Measurements from ENCODE around the gene IPPK. TPM values are rescaled to one million over a fixed set of nuclear protein-coding genes. Genes with fewer than 3 reads are reported as not detected.

IPPK gene
- total RNA-seq (2021; fragmentation: NEBNext Ultra II Directional; extraction: Animal tissue kit (Norgen Biotek cat#: 25700)) (10.5 and 11.4 TPM in 2 replicates), polyA plus RNA-seq (2011; rRNA removed) (13.6 and 16.0 TPM in 2 replicates), polyA minus RNA-seq (2011; rRNA and poly(A)+ RNA removed) (38.5 and 39.0 TPM in 2 replicates)
- 13.7 TPM for polyA plus RNA-seq (2011; cell fraction: cytosol; rRNA removed)
- 20.8 TPM for polyA plus RNA-seq (2011; cell fraction: nucleus; rRNA removed)
- 8.4 to 11.4 TPM (median 9.9 TPM) in 4 replicates for polyA plus RNA-seq (2012, experiment 1 of 2)
- 4.4 TPM for polyA plus RNA-seq (2012, experiment 2 of 2)
- polyA plus RNA-seq (2013, experiment 1 of 2), result 5.3 TPM
- 4.4 TPM for polyA plus RNA-seq (2013, experiment 2 of 2)
- 11.1 TPM for polyA minus RNA-seq (2011; cell fraction: cytosol; rRNA and poly(A)+ RNA removed)
- 10.5 TPM for polyA minus RNA-seq (2011; cell fraction: nucleus; rRNA and poly(A)+ RNA removed)
- long read RNA-seq, experiment 1, full-length matches to known transcripts, result 1 of 5 reads
- long read RNA-seq, experiment 1, partial matches to known transcripts, result 3 of 5 reads
- long read RNA-seq, experiment 1, other reads (novel, unspliced or antisense), result 1 of 5 reads
- long read RNA-seq, experiment 2, result 0 reads

GRCh38 chr9:92669890-92670708 lies at the start of gene IPPK:
IPPK (minus strand) TSS chr9:92670131; CDS start chr9:92669988, 143 bp downstream.
- Histone ChIP-seq H2BK12ac (ENCODE audit: low read depth, low read length) (0 out of 2 replicates have a peak within 1 kb of the TSS, but pooled peaks have one; percentile 33), H2AK5ac (ENCODE audit: low read depth, low read length) (no peak within 1 kb of the TSS), H3K4me1 (replicated peaks in 1 of 4; ENCODE audit: control insufficient read depth in 3 of 4, insufficient read depth in 4 of 4, low read length in 3 of 4) (peaks cover 0 to 8% (median 3%) of the 10 kb centered on the region in 4 experiments; a peak in 5 of 7 replicates), H3K79me1 (ENCODE audit: low read depth, low read length) (peaks cover 15% of the 10 kb centered on the region), H3K18ac (ENCODE audit: extremely low read depth, low read length) (peak within 1 kb of the TSS; percentile 71), H4K20me1 (replicated peaks in 1 of 2; ENCODE audit: control insufficient read depth in 1 of 2, insufficient read depth in 2 of 2, low read length in 2 of 2) (peaks cover 3 to 18% of the 10 kb centered on the region in 2 experiments), H3K4ac (replicated peaks; ENCODE audit: insufficient read length, low read depth, low read length) (peak within 1 kb of the TSS; percentile 4), H3K14ac (ENCODE audit: insufficient read length) (no peak within 1 kb of the TSS), H3K27ac (ENCODE audit: low read depth, low read length) (peak within 1 kb of the TSS; percentile 43), H4K5ac (ENCODE audit: insufficient read length, low read depth, low read length) (peak within 1 kb of the TSS; percentile 79), H3K4me2 (ENCODE audit: insufficient read depth in 1 of 2, low read depth in 2 of 2, low read length in 2 of 2) (peak within 1 kb of the TSS; percentile 77 to 84), H3K9me3 (ENCODE audit: insufficient read depth in 2 of 2, low read depth in 1 of 2, low read length in 1 of 2) (no peaks in the 10 kb centered on the region), H3K9ac (replicated peaks in 1 of 4; ENCODE audit: extremely low read depth in 1 of 4, low read depth in 3 of 4, low read length in 3 of 4) (peak within 1 kb of the TSS; percentile 44 to 97 (median 80)), H3K4me3 (ENCODE audit: extremely low read depth in 1 of 4, insufficient read depth in 2 of 4, low read depth in 3 of 4, low read length in 4 of 4) (peak within 1 kb of the TSS; percentile 79 to 100 (median 99)), H2BK15ac (ENCODE audit: low read length) (no peak within 1 kb of the TSS), H2BK20ac (ENCODE audit: low read length) (no peak within 1 kb of the TSS), H3K27me3 (replicated peaks in 1 of 4; ENCODE audit: control insufficient read depth in 3 of 4, extremely low read depth in 1 of 4, insufficient read depth in 3 of 4, low read length in 3 of 4) (no peaks in the 10 kb centered on the region), H3K23ac (ENCODE audit: insufficient read length) (no peak within 1 kb of the TSS), H2AFZ (ENCODE audit: low read length) (peak within 1 kb of the TSS; percentile 60; the same call in 1 of the 2 replicates), H2BK120ac (replicated peaks; ENCODE audit: low read depth, low read length) (no peak within 1 kb of the TSS), H3K79me2 (ENCODE audit: control insufficient read depth in 1 of 2, insufficient read depth in 2 of 2, low read length in 2 of 2) (peaks cover 0 to 43% of the 10 kb centered on the region in 2 experiments; a peak in 2 of 4 replicates), H4K8ac (ENCODE audit: extremely low read depth, insufficient read depth, low read length) (peak within 1 kb of the TSS; percentile 86; the same call in 1 of the 2 replicates), H2BK5ac (ENCODE audit: low read depth, low read length) (peak within 1 kb of the TSS; percentile 94), H3K36me3 (ENCODE audit: control insufficient read depth in 2 of 4, insufficient read depth in 4 of 4, low read length in 3 of 4) (no peaks in the 10 kb centered on the region; a peak in 1 of 8 replicates), H3K56ac (replicated peaks; ENCODE audit: insufficient read length, low read depth, low read length) (peak within 1 kb of the TSS; percentile 36), H3K23me2 (ENCODE audit: low read depth, low read length) (peaks cover 10% of the 10 kb centered on the region), H4K91ac (replicated peaks; ENCODE audit: insufficient read length, low read length) (peak within 1 kb of the TSS; percentile 76)
- WGBS, 2 experiments (ENCODE audit: extremely low coverage in 1 of 2, insufficient coverage in 1 of 2, insufficient read length in 1 of 2, insufficient replicate concordance in 2 of 2, low coverage in 1 of 2, low lambda C conversion rate in 2 of 2, missing lambda C conversion rate in 1 of 2), result 1% methylated on average over 69 of the region's 75 CpGs; no CpG with 5 or more reads in 1 of the 2 experiments
- FAIRE-seq (no peak), DNase-seq (ENCODE audit: low read depth in 1 of 2, low spot score in 2 of 2) (peak; percentile 94 to 96)
- ChIA-PET POLR2A (ENCODE audit: partially characterized antibody) (interaction anchor here (0.7 to 1.6 kb wide), 8 partner anchors 10 to 345 kb away, joined by 3 to 6 read pairs (median 4); partner anchors contain the start of genes CENPP and NOL8), CTCF (ENCODE audit: partially characterized antibody) (interaction anchor here (0.8 to 2.1 kb wide), 9 partner anchors 9 to 121 kb away, joined by 3 to 7 read pairs (median 3); no protein-coding TSS in a partner anchor)
- TF ChIP-seq ATF2 (IDR thresholded peaks at IDR 0.05; ENCODE audit: low read length) (0 out of 2 replicates have a peak, but pooled peaks have one; percentile 33), CREB1 (IDR thresholded peaks at IDR 0.05) (peak; percentile 94), BACH1 (IDR thresholded peaks at IDR 0.05; ENCODE audit: low read length) (no peak), HDAC6 (IDR thresholded peaks at IDR 0.05; ENCODE audit: low read depth, low read length) (no peak), TAF7 (optimal IDR thresholded peaks at IDR 0.05; ENCODE audit: borderline replicate concordance, low read depth, low read length) (peak; percentile 64), NANOG (IDR thresholded peaks at IDR 0.05; ENCODE audit: insufficient read depth, low read depth, low read length, poor library complexity, severe bottlenecking) (no peak), ASH2L (IDR thresholded peaks at IDR 0.05; ENCODE audit: low read length) (peak; percentile 76)

All from H1 (cell line).